HepG2 (cell line): Measurements from ENCODE around the gene IQGAP2. TPM values are rescaled to one million over a fixed set of nuclear protein-coding genes. Genes with fewer than 3 reads are reported as not detected.

ENCODE experiments used
- ARNTL ChIP-seq: sonication (generic); formaldehyde crosslinking; IDR thresholded peaks from 2 replicates; pipeline ENCODE4 v1.4.0; 2020; ENCODE audit warnings: mild to moderate bottlenecking, missing genetic modification reagents
- ATRX ChIP-seq: sonication (generic); formaldehyde crosslinking; IDR thresholded peaks from 2 replicates; pipeline ENCODE4 v1.4.0; 2020; ENCODE audit warnings: missing genetic modification reagents, borderline replicate concordance
- BRD4 ChIP-seq: sonication (generic); formaldehyde crosslinking; IDR thresholded peaks from 2 replicates; pipeline ENCODE4 v1.4.0; 2020; ENCODE audit warnings: missing genetic modification reagents
- CBX2 ChIP-seq, 2 experiments: fragments of 200-600 bp in 1 of 2; sonication (generic); formaldehyde crosslinking in 1 of 2; IDR thresholded peaks; 2 replicates each; pipeline versions ENCODE4 v1.7.0 to v1.8.1; 2018 to 2022; ENCODE audit warnings: low read depth in 2 of 2, low read length in 1 of 2, mild to moderate bottlenecking in 1 of 2, missing genetic modification reagents in 1 of 2
- CEBPB ChIP-seq: IDR thresholded peaks from 2 replicates; pipeline ENCODE4 v1.6.1; 2011; ENCODE audit warnings: low read depth, low read length, improper control_type of control experiment, borderline replicate concordance
- CENPX ChIP-seq: sonication (generic); formaldehyde crosslinking; IDR thresholded peaks from 2 replicates; pipeline ENCODE4 v1.9.0; 2021; ENCODE audit warnings: mild to moderate bottlenecking, missing genetic modification reagents, moderate library complexity
- HBP1 ChIP-seq: IDR thresholded peaks from 2 replicates; pipeline ENCODE4 v1.6.1; 2016; ENCODE audit warnings: low read depth, control low read depth
- HMGA1 ChIP-seq: sonication (generic); formaldehyde crosslinking; conservative IDR thresholded peaks from 2 replicates; pipeline ENCODE4 v1.4.0; 2020; ENCODE audit warnings: missing genetic modification reagents
- IRF1 ChIP-seq: sonication (generic); formaldehyde crosslinking; IDR thresholded peaks from 2 replicates; pipeline ENCODE4 v1.4.0; 2020; ENCODE audit warnings: low read depth, mild to moderate bottlenecking, missing genetic modification reagents
- MED1 ChIP-seq: sonication (generic); formaldehyde crosslinking; IDR thresholded peaks from 2 replicates; pipeline ENCODE4 v1.4.0; 2020; ENCODE audit warnings: missing genetic modification reagents
- MEIS1 ChIP-seq: sonication (generic); formaldehyde crosslinking; IDR thresholded peaks from 2 replicates; pipeline ENCODE4 v1.9.0; 2021; ENCODE audit warnings: mild to moderate bottlenecking, missing genetic modification reagents, moderate library complexity, borderline replicate concordance
- MXD4 ChIP-seq: IDR thresholded peaks from 2 replicates; pipeline ENCODE4 v1.6.1; 2016; ENCODE audit warnings: mild to moderate bottlenecking, missing biosample characterization, missing genetic modification reagents
- MXI1 ChIP-seq: IDR thresholded peaks from 3 replicates; pipeline ENCODE4 v1.6.1; 2012; ENCODE audit warnings: low read depth, low read length, inconsistent platforms, borderline replicate concordance
- POLR2AphosphoS2 ChIP-seq: IDR thresholded peaks from 2 replicates; pipeline ENCODE4 v1.6.1; 2011; ENCODE audit warnings: low read depth, low read length, improper control_type of control experiment
- PRDM4 ChIP-seq: sonication (generic); formaldehyde crosslinking; IDR thresholded peaks from 2 replicates; pipeline ENCODE4 v1.9.0; 2021; ENCODE audit warnings: missing genetic modification reagents, borderline replicate concordance
- PREB ChIP-seq: sonication (generic); formaldehyde crosslinking; IDR thresholded peaks from 2 replicates; pipeline ENCODE4 v1.4.0; 2020; ENCODE audit warnings: missing genetic modification reagents
- SRSF4 ChIP-seq: fragments of 200-400 bp; formaldehyde crosslinking; IDR thresholded peaks from one replicate; pipeline ENCODE4 v1.6.1; 2018; ENCODE audit warnings: mild to moderate bottlenecking, low read depth, low read length, moderate library complexity; ENCODE audit not compliant: poor library complexity, severe bottlenecking
- STAG1 ChIP-seq: sonication (generic); formaldehyde crosslinking; IDR thresholded peaks from 2 replicates; pipeline ENCODE4 v1.4.0; 2020; ENCODE audit warnings: missing genetic modification reagents
- TSC22D2 ChIP-seq: sonication (generic); formaldehyde crosslinking; IDR thresholded peaks from 2 replicates; pipeline ENCODE4 v1.5.1; 2020; ENCODE audit warnings: missing genetic modification reagents, mild to moderate bottlenecking, borderline replicate concordance
- ZBTB7B ChIP-seq: sonication (generic); formaldehyde crosslinking; IDR thresholded peaks from 2 replicates; pipeline ENCODE4 v1.4.0; 2020; ENCODE audit warnings: missing genetic modification reagents
- ZNF10 ChIP-seq: sonication (generic); formaldehyde crosslinking; IDR thresholded peaks from 2 replicates; pipeline ENCODE4 v1.4.0; 2020; ENCODE audit warnings: mild to moderate bottlenecking, low read depth, missing genetic modification reagents, borderline replicate concordance
- ZNF33A ChIP-seq: sonication (generic); formaldehyde crosslinking; IDR thresholded peaks from 2 replicates; pipeline ENCODE4 v1.5.1; 2020; ENCODE audit warnings: missing genetic modification reagents, mild to moderate bottlenecking, moderate library complexity, borderline replicate concordance
- ZNF451 ChIP-seq: sonication (generic); formaldehyde crosslinking; IDR thresholded peaks from 2 replicates; pipeline ENCODE4 v1.5.0; 2020; ENCODE audit warnings: mild to moderate bottlenecking, missing genetic modification reagents
- ZNF746 ChIP-seq: sonication (generic); formaldehyde crosslinking; IDR thresholded peaks from 2 replicates; pipeline ENCODE4 v1.8.0; 2022; ENCODE audit warnings: mild to moderate bottlenecking, missing genetic modification reagents
- ZSCAN21 ChIP-seq: sonication (generic); formaldehyde crosslinking; IDR thresholded peaks from 2 replicates; pipeline ENCODE4 v1.8.0; 2022; ENCODE audit warnings: mild to moderate bottlenecking, missing genetic modification reagents, moderate library complexity, borderline replicate concordance
- ZSCAN30 ChIP-seq: sonication (generic); formaldehyde crosslinking; IDR thresholded peaks from 2 replicates; pipeline ENCODE4 v1.5.0; 2020; ENCODE audit warnings: mild to moderate bottlenecking, missing genetic modification reagents
- polyA plus RNA-seq, 8 experiments: library from polyadenylated mRNA; depleted of rRNA in 3 of 8; stranded (reverse) in 7 of 8; unstranded in 1 of 8; fragments of >200 nt; fragmentation: Illumina TruSeq in 4 of 8; extraction: Trizol in 4 of 8; gene quantifications; 2 replicates each; pipeline versions ENCODE4 v1.2.1 to v1.2.3, GENCODE V29; 2011 to 2016; ENCODE audit warnings: low read depth in 4 of 8, missing spikeins in 1 of 8, mixed read lengths in 1 of 8; ENCODE audit not compliant: insufficient read depth in 1 of 8
- total RNA-seq, 5 experiments: library from RNA; depleted of rRNA; stranded (reverse); fragments of >200 nt; fragmentation: Illumina TruSeq; extraction: Trizol; gene quantifications; 2 replicates each; pipeline ENCODE4 v1.2.3, GENCODE V29; 2016; ENCODE audit warnings: low read depth in 1 of 5

Gene IQGAP2
- total and polyA plus RNA-seq, 2 of the 13 experiments (the other 11 are each of a cell fraction or from before 2014, with no cell fraction given) = 35.2 to 83.3 TPM

GRCh38 chr5:76493190-76493837 is 90.2 kb downstream of the IQGAP2 start (continued):
- TF ChIP-seq ATRX (CRISPR knock-in tag) = no peak
- TF ChIP-seq ZSCAN21 (CRISPR knock-in tag) = no peak
- TF ChIP-seq POLR2AphosphoS2 = no peak
- no peak for TF ChIP-seq PRDM4
- TF ChIP-seq SRSF4 = no peak
- TF ChIP-seq ZNF33A = no peak
- TF ChIP-seq STAG1 (CRISPR knock-in tag) = no peak
- peak; percentile 78; the same call in 1 of the 2 replicates for TF ChIP-seq MEIS1 (CRISPR knock-in tag)
- no peak for TF ChIP-seq MXD4 (CRISPR knock-in tag)
- TF ChIP-seq CEBPB = no peak
- no peak for TF ChIP-seq ZNF10
- no peak for TF ChIP-seq CBX2 (IDR thresholded peaks at IDR 0.05; ENCODE audit: low read depth, low read length)
- TF ChIP-seq CBX2 (CRISPR knock-in tag; IDR thresholded peaks at IDR 0.05; ENCODE audit: low read depth) = no peak
- TF ChIP-seq ZBTB7B (CRISPR knock-in tag) = no peak
- TF ChIP-seq HBP1 (CRISPR knock-in tag) = no peak
- no peak for TF ChIP-seq IRF1 (CRISPR knock-in tag)
- no peak for TF ChIP-seq HMGA1 (CRISPR knock-in tag)
- no peak for TF ChIP-seq ZNF451 (CRISPR knock-in tag)
- TF ChIP-seq TSC22D2 (CRISPR knock-in tag) = no peak
- no peak for TF ChIP-seq PREB (CRISPR knock-in tag)
- TF ChIP-seq MED1 (CRISPR knock-in tag) = peak; percentile 37; the same call in 1 of the 2 replicates
- no peak for TF ChIP-seq MXI1
- TF ChIP-seq BRD4 (CRISPR knock-in tag) = no peak
- no peak for TF ChIP-seq ZNF746 (CRISPR knock-in tag)
- TF ChIP-seq ARNTL (CRISPR knock-in tag) = no peak
- no peak for TF ChIP-seq CENPX
- TF ChIP-seq ZSCAN30 (CRISPR knock-in tag) = no peak
